GM12878 (cell line): ENCODE results near the gene DGKB. TPM values are rescaled to one million over a fixed set of nuclear protein-coding genes. Genes with fewer than 3 reads are reported as not detected.

Source experiments
- ATAC-seq: fragments of 200-7000 bp; cut with Tn5 transposase; 3 replicates; pipeline ENCODE4 v1.9.1; 2020; ENCODE audit warnings: mild to moderate bottlenecking, moderate library complexity
- BruUV-seq: library from RNA; stranded (reverse); fragments of 400-500 nt; replicated peaks from 2 replicates; lab custom pipeline; 2021; lab: Mats Ljungman, UMichigan
- CTCF ChIA-PET: fragments of 300-600 bp; sonication (Branson Sonifier 250); formaldehyde crosslinking; extraction: SDS; loops from one replicate; lab custom pipeline; 2021; ENCODE audit warnings: inconsistent platforms; lab: Yijun Ruan, JAX
- POLR2A ChIA-PET: fragments of 350-600 bp; formaldehyde crosslinking; extraction: SDS; loops from one replicate; lab custom pipeline; 2021; ENCODE audit warnings: inconsistent platforms; lab: Charles Lee
- RAD21 ChIA-PET: fragments of 300-600 bp; sonication (Branson Sonifier 250); formaldehyde crosslinking; loops from one replicate; lab custom pipeline; 2023; ENCODE audit warnings: antibody characterized with exemption; ENCODE audit not compliant: unreplicated experiment; lab: Charles Lee
- SMC1A ChIA-PET: fragments of 300-600 bp; sonication (Branson Sonifier 250); formaldehyde crosslinking; loops from one replicate; lab custom pipeline; 2023; ENCODE audit not compliant: unreplicated experiment, uncharacterized antibody; lab: Charles Lee
- DNase-seq: peaks from one replicate; pipeline ENCODE4 v3.0.0-alpha.2; 2011; ENCODE audit warnings: low read depth, low spot score
- FAIRE-seq: peaks from 3 replicates; lab custom pipeline; 2011; peaks lifted over from hg19 to GRCh38; lab: Jason Lieb, UNC
- H2AFZ ChIP-seq: 2 replicates; pipeline ENCODE4 v1.6.0; 2011; ENCODE audit warnings: low read depth, low read length, control low read depth; ENCODE audit not compliant: control insufficient read depth
- H3K27ac ChIP-seq: 2 replicates; pipeline ENCODE4 v1.5.1; 2011; ENCODE audit warnings: control low read depth; ENCODE audit not compliant: control insufficient read depth, insufficient read depth
- H3K27me3 ChIP-seq, 2 experiments: replicated peaks in 1 of 2; 2 replicates each; pipeline versions ENCODE4 v1.6.0 to v1.6.1; 2011; ENCODE audit warnings: low read length in 1 of 2; ENCODE audit not compliant: control insufficient read depth in 2 of 2, insufficient read depth in 2 of 2
- H3K36me3 ChIP-seq, 2 experiments: 2 replicates each; pipeline ENCODE4 v1.5.1; 2011; ENCODE audit warnings: low read length in 1 of 2; ENCODE audit not compliant: control insufficient read depth in 2 of 2, insufficient read depth in 2 of 2
- H3K4me1 ChIP-seq: 2 replicates; pipeline ENCODE4 v1.6.1; 2011; ENCODE audit warnings: mild to moderate bottlenecking, low read length, moderate library complexity, mixed read lengths; ENCODE audit not compliant: control insufficient read depth, insufficient read depth
- H3K4me2 ChIP-seq: 2 replicates; pipeline ENCODE4 v1.6.0; 2011; ENCODE audit warnings: control low read depth; ENCODE audit not compliant: control insufficient read depth, insufficient read depth
- H3K4me3 ChIP-seq: fragments of 200-600 bp; sonication (generic); 2 replicates; pipeline ENCODE4 v1.5.1; 2016
- H3K79me2 ChIP-seq: 2 replicates; pipeline ENCODE4 v1.6.0; 2011; ENCODE audit warnings: low read length; ENCODE audit not compliant: control insufficient read depth, insufficient read depth
- H3K9ac ChIP-seq: 2 replicates; pipeline ENCODE4 v1.8.0; 2011; ENCODE audit warnings: low read length, control low read depth, mixed read lengths; ENCODE audit not compliant: control insufficient read depth, insufficient read depth
- H3K9me3 ChIP-seq: replicated peaks from 3 replicates; pipeline ENCODE4 v1.5.1; 2011; ENCODE audit warnings: mild to moderate bottlenecking, low read length; ENCODE audit not compliant: control insufficient read depth, insufficient read depth
- H4K20me1 ChIP-seq: 2 replicates; pipeline ENCODE4 v1.6.0; 2011; ENCODE audit not compliant: control insufficient read depth, insufficient read depth
- ATF7 ChIP-seq: fragments of 450-650 bp; IDR thresholded peaks from 2 replicates; pipeline ENCODE4 v1.6.1; 2016; ENCODE audit warnings: low read depth, mild to moderate bottlenecking
- CEBPB ChIP-seq, 2 experiments: fragments of 150-350 bp in 1 of 2; IDR thresholded peaks; 2 replicates each; pipeline ENCODE4 v1.6.1; 2012 to 2014; ENCODE audit warnings: low read depth in 2 of 2, low read length in 2 of 2, borderline replicate concordance in 1 of 2, inconsistent platforms in 1 of 2
- CREB1 ChIP-seq: IDR thresholded peaks from 2 replicates; pipeline ENCODE4 v1.6.1; 2012; ENCODE audit warnings: low read depth, mild to moderate bottlenecking, inconsistent platforms
- CTCF ChIP-seq, 3 experiments: IDR thresholded peaks in 2 of 3; conservative IDR thresholded peaks in 1 of 3; 2 replicates each; pipeline ENCODE4 v1.5.1; 2011; ENCODE audit warnings: low read depth in 3 of 3, low read length in 3 of 3, mild to moderate bottlenecking in 3 of 3, control low read depth in 2 of 3, moderate library complexity in 2 of 3, inconsistent platforms in 1 of 3, mixed read lengths in 1 of 3; ENCODE audit not compliant: control insufficient read depth in 2 of 3, insufficient read depth in 1 of 3; ENCODE audit errors: extremely low read depth in 1 of 3
- NFXL1 ChIP-seq: fragments of 450-650 bp; IDR thresholded peaks from 2 replicates; pipeline ENCODE4 v1.6.1; 2017; ENCODE audit warnings: antibody characterized with exemption, mild to moderate bottlenecking, borderline replicate concordance
- PML ChIP-seq: IDR thresholded peaks from 2 replicates; pipeline ENCODE4 v1.6.1; 2012; ENCODE audit warnings: low read length, inconsistent platforms
- RUNX3 ChIP-seq: IDR thresholded peaks from 2 replicates; pipeline ENCODE4 v1.6.1; 2012; ENCODE audit warnings: low read length, inconsistent platforms
- SMAD5 ChIP-seq: IDR thresholded peaks from 2 replicates; pipeline ENCODE4 v1.6.1; 2016; ENCODE audit warnings: antibody characterized with exemption, low read depth
- SMARCA5 ChIP-seq: fragments of 450-650 bp; IDR thresholded peaks from 2 replicates; pipeline ENCODE4 v1.6.1; 2017; ENCODE audit warnings: mild to moderate bottlenecking
- USF2 ChIP-seq: IDR thresholded peaks from 2 replicates; pipeline ENCODE4 v1.6.1; 2011; ENCODE audit warnings: low read depth, low read length, improper control_type of control experiment, borderline replicate concordance
- ZBED1 ChIP-seq: IDR thresholded peaks from 2 replicates; pipeline ENCODE4 v1.6.1; 2016; ENCODE audit warnings: borderline replicate concordance
- WGBS: methylation state at CpG from one replicate; pipeline ENCODE4 v1.1.6; 2016; ENCODE audit warnings: low lambda C conversion rate; ENCODE audit not compliant: insufficient replicate concordance, insufficient coverage; ENCODE audit errors: missing lambda C conversion rate; 5-methylcytosine and 5-hydroxymethylcytosine counted together
- in situ Hi-C: fragments of 300-500 bp; cut with MboI; formaldehyde crosslinking; loops from 9 replicates; pipeline ENCODE4 v1.14.3; 2018; ENCODE audit warnings: mixed read lengths
- intact Hi-C: fragments of 100-400 bp; cut with micrococcal nuclease; formaldehyde crosslinking; loops from one replicate; pipeline ENCODE4 v1.14.2; 2022; ENCODE audit not compliant: unreplicated experiment
- polyA plus RNA-seq, 11 experiments: library from polyadenylated mRNA; depleted of rRNA in 4 of 11; unstranded in 6 of 11; stranded (reverse) in 5 of 11; fragments of >200 nt; fragmentation: Nextera tagmentation in 4 of 11; fragmentation: Illumina TruSeq in 1 of 11; extraction: Ambion mirVana in 4 of 11; extraction: Trizol in 1 of 11; gene quantifications; 1 replicate in 1 of 11; 2 replicates in 10 of 11; pipeline versions ENCODE4 v1.2.1 to v1.2.3, GENCODE V29; 2011 to 2016; ENCODE audit warnings: inconsistent platforms in 2 of 11, missing spikeins in 2 of 11, low read depth in 1 of 11
- total RNA-seq, 4 experiments: library from RNA; depleted of rRNA in 3 of 4; stranded (reverse); fragments of >200 nt in 3 of 4; fragmentation: Illumina TruSeq in 1 of 4; extraction: Trizol in 1 of 4; gene quantifications; 2 replicates each; pipeline versions ENCODE4 v1.2.1 to v1.2.3, GENCODE V29; 2013 to 2021
- TF ChIP-seq, protein P1 (sequence below): IDR thresholded peaks from 2 replicates; pipeline ENCODE4 v1.6.1; 2012; ENCODE audit warnings: low read depth, low read length, improper control_type of control experiment
- TF ChIP-seq, protein P2 (sequence below): fragments of 150-350 bp; IDR thresholded peaks from 2 replicates; pipeline ENCODE4 v1.6.1; 2016; ENCODE audit warnings: low read depth, low read length

DGKB gene
- total and polyA plus RNA-seq, 10 of the 15 experiments (the other 5 are each of a cell fraction or from before 2014, with no cell fraction given), result 0.02 to 0.10 (median 0.04) TPM; not detected in 6

DNA sequence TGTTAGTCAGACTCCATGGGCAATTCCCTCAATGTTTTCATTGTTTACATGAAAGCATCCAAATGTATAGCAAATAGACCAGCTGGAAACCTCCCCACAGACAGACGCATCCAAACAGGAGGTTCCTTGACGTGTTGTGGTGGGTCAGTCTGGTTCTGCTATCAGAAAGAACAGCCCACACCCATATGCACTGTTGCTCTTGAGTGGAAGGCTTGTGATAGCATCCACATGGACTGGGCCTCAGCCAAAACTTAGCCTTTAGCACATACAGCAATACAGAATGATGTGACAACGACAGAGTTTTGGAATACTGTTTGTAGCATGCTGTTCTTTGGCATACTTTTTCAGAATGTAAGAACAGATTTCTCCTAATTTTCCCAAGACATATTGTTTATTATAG lies 613.9 kb downstream of the DGKB start:
- H3K27me3 ChIP-seq, result no peaks in the 10 kb centered on the region
- no peak overlapping the region for H3K27ac ChIP-seq
- no peaks in the 10 kb centered on the region for H3K9me3 ChIP-seq
- intact Hi-C loops (no loop called here), in situ Hi-C loops (no loop called here)
- BruUV-seq, result no TSS peak
- POLR2A ChIA-PET, result no interaction called here
- H3K9ac ChIP-seq, result no peak overlapping the region
- H3K4me2 ChIP-seq, result no peak overlapping the region
- no peaks in the 10 kb centered on the region for H3K79me2 ChIP-seq
- CTCF ChIA-PET, result no interaction called here
- DNase-seq (no peak), FAIRE-seq (no peak), ATAC-seq (no peak)
- H3K4me3 ChIP-seq, result no peak overlapping the region
- 38% methylated on average over 3 of the region's 3 CpGs for WGBS
- H3K4me1 ChIP-seq, result no peaks in the 10 kb centered on the region
- SMC1A ChIA-PET, result no interaction called here
- H3K36me3 ChIP-seq, result no peaks in the 10 kb centered on the region
- TF ChIP-seq SMARCA5 (no peak), PML (no peak), NFXL1 (no peak), USF2 (no peak), CTCF (IDR thresholded peaks at IDR 0.05 in 2 of 3, conservative IDR thresholded peaks at IDR 0.05 in 1 of 3; ENCODE audit: control insufficient read depth in 2 of 3, extremely low read depth in 1 of 3, insufficient read depth in 1 of 3, low read depth in 3 of 3, low read length in 3 of 3) (no peak), SMAD5 (no peak), RUNX3 (no peak), CEBPB (IDR thresholded peaks at IDR 0.05; ENCODE audit: borderline replicate concordance in 1 of 2, low read depth in 2 of 2, low read length in 2 of 2) (no peak), CREB1 (no peak), ATF7 (no peak), ZBED1 (no peak)
- TF ChIP-seq, protein P1, sequence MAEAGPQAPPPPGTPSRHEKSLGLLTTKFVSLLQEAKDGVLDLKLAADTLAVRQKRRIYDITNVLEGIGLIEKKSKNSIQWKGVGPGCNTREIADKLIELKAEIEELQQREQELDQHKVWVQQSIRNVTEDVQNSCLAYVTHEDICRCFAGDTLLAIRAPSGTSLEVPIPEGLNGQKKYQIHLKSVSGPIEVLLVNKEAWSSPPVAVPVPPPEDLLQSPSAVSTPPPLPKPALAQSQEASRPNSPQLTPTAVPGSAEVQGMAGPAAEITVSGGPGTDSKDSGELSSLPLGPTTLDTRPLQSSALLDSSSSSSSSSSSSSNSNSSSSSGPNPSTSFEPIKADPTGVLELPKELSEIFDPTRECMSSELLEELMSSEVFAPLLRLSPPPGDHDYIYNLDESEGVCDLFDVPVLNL, result no peak
- TF ChIP-seq, protein P2, sequence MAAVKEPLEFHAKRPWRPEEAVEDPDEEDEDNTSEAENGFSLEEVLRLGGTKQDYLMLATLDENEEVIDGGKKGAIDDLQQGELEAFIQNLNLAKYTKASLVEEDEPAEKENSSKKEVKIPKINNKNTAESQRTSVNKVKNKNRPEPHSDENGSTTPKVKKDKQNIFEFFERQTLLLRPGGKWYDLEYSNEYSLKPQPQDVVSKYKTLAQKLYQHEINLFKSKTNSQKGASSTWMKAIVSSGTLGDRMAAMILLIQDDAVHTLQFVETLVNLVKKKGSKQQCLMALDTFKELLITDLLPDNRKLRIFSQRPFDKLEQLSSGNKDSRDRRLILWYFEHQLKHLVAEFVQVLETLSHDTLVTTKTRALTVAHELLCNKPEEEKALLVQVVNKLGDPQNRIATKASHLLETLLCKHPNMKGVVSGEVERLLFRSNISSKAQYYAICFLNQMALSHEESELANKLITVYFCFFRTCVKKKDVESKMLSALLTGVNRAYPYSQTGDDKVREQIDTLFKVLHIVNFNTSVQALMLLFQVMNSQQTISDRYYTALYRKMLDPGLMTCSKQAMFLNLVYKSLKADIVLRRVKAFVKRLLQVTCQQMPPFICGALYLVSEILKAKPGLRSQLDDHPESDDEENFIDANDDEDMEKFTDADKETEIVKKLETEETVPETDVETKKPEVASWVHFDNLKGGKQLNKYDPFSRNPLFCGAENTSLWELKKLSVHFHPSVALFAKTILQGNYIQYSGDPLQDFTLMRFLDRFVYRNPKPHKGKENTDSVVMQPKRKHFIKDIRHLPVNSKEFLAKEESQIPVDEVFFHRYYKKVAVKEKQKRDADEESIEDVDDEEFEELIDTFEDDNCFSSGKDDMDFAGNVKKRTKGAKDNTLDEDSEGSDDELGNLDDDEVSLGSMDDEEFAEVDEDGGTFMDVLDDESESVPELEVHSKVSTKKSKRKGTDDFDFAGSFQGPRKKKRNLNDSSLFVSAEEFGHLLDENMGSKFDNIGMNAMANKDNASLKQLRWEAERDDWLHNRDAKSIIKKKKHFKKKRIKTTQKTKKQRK, result no peak
- H4K20me1 ChIP-seq, result no peaks in the 10 kb centered on the region
- RAD21 ChIA-PET, result no interaction called here
- H2AFZ ChIP-seq, result no peak overlapping the region
